Epidermal melanocyte (primary cell): ENCODE data around the gene PPP2R1B.

Experiments
- DNase-seq: peaks from one replicate; pipeline ENCODE4 v3.0.0; 2011; ENCODE audit warnings: low spot score; ENCODE audit not compliant: insufficient read length

The PPP2R1B gene

GRCh38 chr11:111749646-111750045 is 16.5 kb downstream of the PPP2R1B start:
- DNase-seq, result no peak

GRCh38 chr11:111748035-111748804 is 18.0 kb downstream of the PPP2R1B start:
- DNase-seq, result no peak

- no peak for DNase-seq
These were observed 20.3 kb downstream of the PPP2R1B start for GRCh38 chr11:111745719-111746504.

- DNase-seq, result no peak
These were observed 22.5 kb downstream of the PPP2R1B start for GRCh38 chr11:111743700-111744099.

- DNase-seq, result no peak
These were observed 24.4 kb downstream of the PPP2R1B start for GRCh38 chr11:111741751-111742150.

DNA sequence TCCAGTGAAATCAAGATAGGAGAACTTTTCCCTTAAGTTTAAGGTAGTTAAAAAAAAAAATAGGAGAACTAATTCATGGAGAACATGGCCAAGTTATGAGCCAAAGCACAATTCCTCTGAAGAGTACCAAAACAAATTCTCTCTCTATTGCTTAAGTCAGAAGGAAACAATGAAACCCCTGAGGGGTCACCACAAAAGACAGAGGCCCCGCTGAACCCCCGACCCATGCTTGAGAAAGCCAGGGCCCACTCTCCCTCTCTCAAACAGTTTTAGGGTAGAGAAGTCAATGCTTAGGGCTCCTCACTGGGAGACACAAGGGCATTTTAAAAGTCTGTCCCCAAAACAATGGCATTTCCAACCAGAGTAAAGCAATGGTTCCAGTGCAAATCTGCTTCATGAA is 26.9 kb downstream of the PPP2R1B start:
- DNase-seq, result no peak

DNA sequence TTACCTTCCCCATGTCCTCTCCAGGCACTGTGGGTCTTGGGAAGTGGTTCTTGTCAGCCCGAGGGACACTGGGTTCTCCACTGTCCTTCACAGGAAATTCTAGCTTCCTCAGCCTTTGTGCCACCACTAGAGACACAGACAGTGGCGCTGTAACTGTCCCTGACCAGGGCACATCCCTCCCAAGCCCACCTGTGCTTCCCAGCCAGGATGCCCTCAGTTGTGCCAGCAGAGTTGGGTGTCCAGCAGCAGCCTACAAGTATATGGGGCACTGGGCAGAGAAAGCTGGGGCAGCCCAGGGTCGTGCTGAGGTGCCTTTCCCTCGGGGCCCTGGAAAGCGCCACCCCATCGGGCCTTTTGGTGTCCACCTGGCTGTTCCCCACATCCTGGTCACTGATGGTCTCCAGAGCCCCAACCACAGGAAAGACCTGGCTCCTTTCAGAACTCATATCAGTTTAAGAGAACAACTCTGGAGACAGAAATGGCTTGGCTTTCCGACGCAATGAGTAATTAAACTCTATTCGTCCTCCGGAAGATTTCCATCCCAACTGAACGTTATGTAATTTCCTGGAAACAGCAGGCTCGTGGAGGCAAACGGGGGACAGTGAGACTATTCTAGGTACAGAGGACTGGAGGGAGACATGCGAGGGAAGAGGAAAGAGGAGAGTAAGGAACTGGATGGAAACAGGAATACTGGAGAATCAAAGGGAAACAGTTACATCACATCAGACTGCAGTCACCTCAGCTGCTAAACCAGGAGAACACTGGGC is 28.6 kb downstream of the PPP2R1B start:
- no peak for DNase-seq

DNA sequence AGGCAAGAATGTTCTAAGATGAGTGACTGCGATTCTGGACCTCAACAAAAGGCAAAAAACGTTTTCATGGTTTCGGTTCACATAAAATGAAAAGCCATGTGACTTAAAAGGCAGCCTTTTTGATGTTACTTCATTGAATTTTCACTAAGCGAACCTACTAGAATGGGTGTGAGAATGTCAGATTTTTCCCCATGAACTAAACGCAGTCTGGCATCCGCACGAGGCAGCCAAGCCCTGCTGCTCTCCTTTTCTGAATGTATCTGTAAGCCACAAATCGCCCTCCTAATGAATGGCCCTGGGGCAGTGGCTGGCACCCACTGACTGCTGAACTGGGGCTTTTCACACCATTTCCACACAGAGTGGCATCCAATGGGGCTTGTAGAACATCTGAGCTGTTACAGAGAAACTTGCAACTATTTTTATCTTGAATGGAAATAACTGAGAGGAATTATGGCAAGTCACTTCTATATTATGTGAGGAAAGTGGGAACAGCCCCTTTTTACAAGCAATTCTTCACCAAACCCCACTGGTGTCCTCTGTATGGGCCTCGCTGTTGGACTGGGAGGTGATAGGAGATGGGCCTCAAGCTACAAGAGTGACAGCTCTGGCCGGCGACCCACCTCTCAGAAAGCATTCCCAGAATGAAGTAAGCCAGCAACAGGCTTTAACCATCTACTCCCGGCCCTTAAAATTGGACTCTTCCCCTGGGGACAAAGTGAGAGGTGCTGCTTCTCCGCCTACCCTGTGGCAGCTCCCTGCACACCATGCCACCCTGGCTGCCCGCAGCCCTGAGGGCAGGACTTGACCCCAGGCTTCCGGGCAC is 29.4 kb downstream of the PPP2R1B start:
- DNase-seq, result no peak

DNA sequence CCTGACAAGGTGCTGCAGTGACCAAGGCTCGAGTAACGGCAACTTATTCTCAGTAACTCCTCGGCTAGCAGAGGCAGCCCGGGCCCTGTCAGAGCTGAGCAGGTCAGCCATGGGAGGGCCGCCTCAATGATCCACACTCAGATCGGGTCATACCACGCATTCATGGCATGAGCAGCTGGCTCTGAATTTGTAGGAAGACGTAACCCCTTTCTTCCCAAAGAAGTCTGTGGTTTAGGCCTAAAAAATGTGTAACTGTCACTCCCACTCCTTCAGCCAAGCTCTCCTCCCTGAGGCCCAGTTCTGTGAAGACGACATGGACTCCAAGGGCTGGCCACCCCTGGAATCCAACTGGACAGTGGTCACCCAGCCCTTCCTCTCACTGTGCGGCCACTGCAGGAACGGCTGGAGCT is 30.0 kb downstream of the PPP2R1B start:
- DNase-seq, result no peak

GRCh38 chr11:111735262-111736116 is 30.7 kb downstream of the PPP2R1B start:
- peak; percentile 93 for DNase-seq

DNA sequence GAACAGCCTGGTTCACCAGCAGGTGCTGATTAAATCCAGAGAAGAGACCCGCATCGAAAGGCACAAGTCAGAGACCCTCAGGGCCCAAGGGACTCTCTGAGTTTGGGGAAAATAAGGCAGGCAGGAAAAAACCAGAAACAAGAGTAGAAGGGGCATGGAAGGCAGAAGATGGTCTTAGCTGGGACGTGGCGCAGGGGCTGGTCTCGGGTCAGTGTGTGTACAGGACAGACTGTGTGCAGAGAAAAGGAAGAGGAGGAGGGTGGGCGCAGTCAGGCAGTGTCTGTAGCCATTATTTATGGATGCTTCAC is 31.3 kb downstream of the PPP2R1B start:
- no peak for DNase-seq

GRCh38 chr11:111734101-111734953 is 31.9 kb downstream of the PPP2R1B start:
- no peak for DNase-seq

DNA sequence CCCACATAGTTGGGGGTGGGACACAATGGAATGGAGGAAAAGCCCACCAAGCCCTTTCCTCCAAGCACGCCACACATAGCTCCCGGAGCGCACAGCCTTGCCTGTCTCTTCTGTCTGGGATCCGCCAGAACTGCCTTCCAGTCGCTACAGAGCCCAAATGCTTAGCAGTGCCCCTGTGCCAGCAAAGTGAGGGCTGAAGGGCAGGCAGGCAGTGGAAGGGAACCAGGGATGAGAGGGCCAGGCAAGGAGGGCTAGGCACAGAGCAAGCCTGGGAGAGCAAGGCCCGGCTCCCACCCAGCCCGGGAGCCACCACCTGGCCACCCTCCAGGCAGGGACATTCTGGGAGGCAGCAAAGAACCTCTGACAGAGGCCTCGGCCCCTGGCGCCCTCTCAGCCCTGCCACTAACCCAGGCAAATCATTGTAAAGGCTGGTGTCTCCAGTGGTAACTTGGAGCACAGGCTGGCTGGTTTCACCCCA is 32.5 kb downstream of the PPP2R1B start:
- no peak for DNase-seq

DNA sequence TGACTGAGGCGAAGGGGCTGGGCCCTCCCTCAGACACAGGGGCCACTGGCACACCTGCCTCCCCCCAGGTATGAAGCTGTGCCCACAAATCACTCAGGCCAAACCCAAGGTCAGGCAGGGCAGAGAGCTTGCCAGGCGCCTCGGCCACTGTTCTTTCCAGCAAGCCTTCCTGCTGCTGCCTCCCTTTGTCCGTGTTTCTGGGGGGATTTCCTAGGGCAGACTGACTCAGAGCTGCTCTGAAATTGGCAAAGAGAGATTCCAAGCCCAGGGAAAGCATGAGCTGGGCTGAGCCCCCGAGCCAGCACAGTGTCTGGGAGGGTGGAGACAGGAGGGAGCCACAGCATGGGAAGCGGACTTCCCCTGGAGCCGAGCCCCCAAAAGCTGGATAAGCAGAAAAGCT is 33.2 kb downstream of the PPP2R1B start:
- no peak for DNase-seq

DNA sequence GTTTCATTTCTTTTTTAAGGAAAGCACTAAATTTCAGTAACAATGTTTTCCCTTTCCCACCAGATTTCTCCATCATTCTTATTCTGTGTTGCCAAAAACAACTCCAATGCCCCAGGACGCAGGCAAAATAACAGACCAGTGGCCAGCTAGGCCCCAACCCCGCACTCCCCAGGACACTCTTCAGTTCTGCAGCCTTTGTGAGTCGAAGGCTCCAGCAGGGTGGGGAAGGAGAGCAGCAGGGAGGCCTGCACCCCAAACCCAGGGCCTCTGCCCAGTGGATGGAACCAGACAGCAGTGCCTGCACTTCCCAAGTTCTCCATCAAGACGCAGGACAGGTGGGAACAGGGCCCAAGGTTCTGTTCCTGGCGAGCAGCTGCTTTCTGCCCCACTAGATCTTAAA is 34.4 kb downstream of the PPP2R1B start:
- no peak for DNase-seq

GRCh38 chr11:111730871-111731591 is 35.2 kb downstream of the PPP2R1B start:
- DNase-seq, result no peak

DNA sequence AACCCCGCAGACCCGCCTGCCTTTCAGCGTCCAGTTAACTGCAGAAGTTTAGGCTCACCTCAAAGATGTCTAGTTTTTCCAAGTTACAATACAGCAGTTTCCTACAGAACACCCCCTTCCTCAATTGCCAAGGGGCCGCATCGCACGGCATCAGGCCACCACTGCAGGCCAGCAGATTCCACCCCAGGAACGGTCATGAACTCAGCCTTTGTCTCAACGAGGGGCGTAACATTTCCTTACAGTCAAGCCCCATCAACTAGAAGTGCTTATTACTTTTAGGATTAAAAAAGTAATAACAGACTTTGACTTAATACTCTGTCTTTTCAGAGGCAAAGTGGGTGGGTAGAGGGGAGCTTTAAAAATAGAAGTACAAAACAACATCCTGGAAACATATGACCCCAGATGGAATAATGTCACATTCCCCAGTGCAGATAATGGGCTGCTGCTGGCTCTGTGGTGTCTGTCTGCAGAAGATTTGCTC is 36.3 kb downstream of the PPP2R1B start:
- DNase-seq, result no peak

GRCh38 chr11:111729071-111729830 is 36.9 kb downstream of the PPP2R1B start:
- no peak for DNase-seq
